ENCODE data around the gene GPR158. TPM values are rescaled to one million over a fixed set of nuclear protein-coding genes. Genes with fewer than 3 reads are reported as not detected.

The GPR158 gene
- total and polyA plus RNA-seq, 2 donors (not counting 1 experiment from before 2014, with no cell fraction given), result 0.33 TPM; not detected in 1

- no peak overlapping the region for H3K27ac ChIP-seq (ENCODE audit: insufficient read depth, low read length)
- no peak overlapping the region for H3K4me3 ChIP-seq (replicated peaks in 1 of 4; ENCODE audit: control extremely low read depth in 1 of 4, insufficient read depth in 1 of 4, low read depth in 3 of 4, low read length in 4 of 4)
- H2AFZ ChIP-seq (ENCODE audit: low read length), result no peak overlapping the region
- no peaks in the 10 kb centered on the region for H3K27me3 ChIP-seq (ENCODE audit: control insufficient read depth, insufficient read depth, low read length)
- no peaks in the 10 kb centered on the region for H3K36me3 ChIP-seq (ENCODE audit: control insufficient read depth, insufficient read depth, low read length)
- H3K4me1 ChIP-seq (ENCODE audit: control insufficient read depth, extremely low read depth, insufficient read depth, low read length), result no peaks in the 10 kb centered on the region
- no peak overlapping the region for H3K4me2 ChIP-seq (ENCODE audit: extremely low read depth, insufficient read depth, low read length)
- H3K79me2 ChIP-seq (ENCODE audit: control insufficient read depth, insufficient read depth, low read length), result no peaks in the 10 kb centered on the region
- H4K20me1 ChIP-seq (ENCODE audit: control insufficient read depth, extremely low read depth, insufficient read depth, low read length), result no peaks in the 10 kb centered on the region
- no peak overlapping the region for H3K9ac ChIP-seq (ENCODE audit: insufficient read depth, low read length)
- no peaks in the 10 kb centered on the region for H3K9me3 ChIP-seq (ENCODE audit: control insufficient read depth, insufficient read depth, low read depth, low read length)
- TF ChIP-seq EZH2 (IDR thresholded peaks at IDR 0.05; ENCODE audit: low read length, missing control alignments), result no peak
- peak in 1 of 2 donors; percentile 41 for DNase-seq (ENCODE audit: low read depth in 2 of 2)
Observed at GRCh38 chr10:25522946-25523608, 348.3 kb downstream of the GPR158 start.

- Histone ChIP-seq H4K20me1 (ENCODE audit: control insufficient read depth, extremely low read depth, insufficient read depth, low read length) (no peaks in the 10 kb centered on the region), H3K27me3 (ENCODE audit: control insufficient read depth, insufficient read depth, low read length) (no peaks in the 10 kb centered on the region), H3K36me3 (ENCODE audit: control insufficient read depth, insufficient read depth, low read length) (no peaks in the 10 kb centered on the region), H2AFZ (ENCODE audit: low read length) (no peak overlapping the region), H3K4me3 (replicated peaks in 1 of 4; ENCODE audit: control extremely low read depth in 1 of 4, insufficient read depth in 1 of 4, low read depth in 3 of 4, low read length in 4 of 4) (no peak overlapping the region), H3K27ac (ENCODE audit: insufficient read depth, low read length) (no peak overlapping the region), H3K4me2 (ENCODE audit: extremely low read depth, insufficient read depth, low read length) (no peak overlapping the region), H3K4me1 (ENCODE audit: control insufficient read depth, extremely low read depth, insufficient read depth, low read length) (no peaks in the 10 kb centered on the region), H3K9ac (ENCODE audit: insufficient read depth, low read length) (no peak overlapping the region), H3K79me2 (ENCODE audit: control insufficient read depth, insufficient read depth, low read length) (no peaks in the 10 kb centered on the region), H3K9me3 (ENCODE audit: control insufficient read depth, insufficient read depth, low read depth, low read length) (no peaks in the 10 kb centered on the region)
- no peak for DNase-seq (ENCODE audit: low read depth in 2 of 2)
- no peak for TF ChIP-seq EZH2 (IDR thresholded peaks at IDR 0.05; ENCODE audit: low read length, missing control alignments)
- TF ChIP-seq, protein P1, sequence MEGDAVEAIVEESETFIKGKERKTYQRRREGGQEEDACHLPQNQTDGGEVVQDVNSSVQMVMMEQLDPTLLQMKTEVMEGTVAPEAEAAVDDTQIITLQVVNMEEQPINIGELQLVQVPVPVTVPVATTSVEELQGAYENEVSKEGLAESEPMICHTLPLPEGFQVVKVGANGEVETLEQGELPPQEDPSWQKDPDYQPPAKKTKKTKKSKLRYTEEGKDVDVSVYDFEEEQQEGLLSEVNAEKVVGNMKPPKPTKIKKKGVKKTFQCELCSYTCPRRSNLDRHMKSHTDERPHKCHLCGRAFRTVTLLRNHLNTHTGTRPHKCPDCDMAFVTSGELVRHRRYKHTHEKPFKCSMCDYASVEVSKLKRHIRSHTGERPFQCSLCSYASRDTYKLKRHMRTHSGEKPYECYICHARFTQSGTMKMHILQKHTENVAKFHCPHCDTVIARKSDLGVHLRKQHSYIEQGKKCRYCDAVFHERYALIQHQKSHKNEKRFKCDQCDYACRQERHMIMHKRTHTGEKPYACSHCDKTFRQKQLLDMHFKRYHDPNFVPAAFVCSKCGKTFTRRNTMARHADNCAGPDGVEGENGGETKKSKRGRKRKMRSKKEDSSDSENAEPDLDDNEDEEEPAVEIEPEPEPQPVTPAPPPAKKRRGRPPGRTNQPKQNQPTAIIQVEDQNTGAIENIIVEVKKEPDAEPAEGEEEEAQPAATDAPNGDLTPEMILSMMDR (conservative IDR thresholded peaks at IDR 0.05 in 1 of 2, IDR thresholded peaks at IDR 0.05 in 1 of 2; ENCODE audit: low read depth in 1 of 2, low read length in 2 of 2), result no peak
Observed at GRCh38 chr10:25530306-25530705, 355.5 kb downstream of the GPR158 start.

DNA sequence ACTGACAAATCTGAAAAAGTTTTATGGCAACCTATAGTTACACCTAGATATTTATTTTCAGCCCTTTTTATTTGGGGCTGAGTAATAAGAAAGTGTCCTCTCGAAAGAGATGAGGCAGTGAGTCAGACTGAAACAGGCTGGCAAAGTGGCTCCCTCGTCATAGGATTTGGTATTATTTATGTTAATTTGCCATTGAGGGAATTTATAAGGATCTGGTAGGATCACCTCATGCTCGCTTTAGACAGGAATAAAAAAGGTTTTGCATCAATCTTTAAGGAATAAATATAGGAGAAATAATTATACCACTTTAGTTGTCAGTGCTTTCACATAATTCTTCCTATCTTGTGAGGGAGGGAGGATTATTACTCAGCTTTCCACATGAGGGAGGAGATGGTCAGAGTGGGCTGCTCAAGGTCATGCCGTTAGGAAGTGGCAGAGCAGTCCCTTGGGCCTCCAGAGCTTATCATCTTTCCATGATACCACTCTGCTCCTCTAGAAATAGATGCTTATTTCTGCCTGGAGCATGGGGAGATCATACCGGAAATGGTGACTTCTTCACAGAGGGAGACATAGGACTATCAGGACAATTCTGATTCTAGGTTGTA, 356.8 kb downstream of the GPR158 start:
- Histone ChIP-seq H3K4me3 (replicated peaks in 1 of 4; ENCODE audit: control extremely low read depth in 1 of 4, insufficient read depth in 1 of 4, low read depth in 3 of 4, low read length in 4 of 4) (no peak overlapping the region), H3K36me3 (ENCODE audit: control insufficient read depth, insufficient read depth, low read length) (no peaks in the 10 kb centered on the region), H3K9ac (ENCODE audit: insufficient read depth, low read length) (no peak overlapping the region), H3K4me1 (ENCODE audit: control insufficient read depth, extremely low read depth, insufficient read depth, low read length) (no peaks in the 10 kb centered on the region), H4K20me1 (ENCODE audit: control insufficient read depth, extremely low read depth, insufficient read depth, low read length) (no peaks in the 10 kb centered on the region), H3K27ac (ENCODE audit: insufficient read depth, low read length) (no peak overlapping the region), H2AFZ (ENCODE audit: low read length) (no peak overlapping the region), H3K27me3 (ENCODE audit: control insufficient read depth, insufficient read depth, low read length) (no peaks in the 10 kb centered on the region), H3K4me2 (ENCODE audit: extremely low read depth, insufficient read depth, low read length) (no peak overlapping the region), H3K9me3 (ENCODE audit: control insufficient read depth, insufficient read depth, low read depth, low read length) (no peaks in the 10 kb centered on the region), H3K79me2 (ENCODE audit: control insufficient read depth, insufficient read depth, low read length) (no peaks in the 10 kb centered on the region)
- TF ChIP-seq EZH2 (IDR thresholded peaks at IDR 0.05; ENCODE audit: low read length, missing control alignments), result no peak
- TF ChIP-seq, protein P1 (conservative IDR thresholded peaks at IDR 0.05 in 1 of 2, IDR thresholded peaks at IDR 0.05 in 1 of 2; ENCODE audit: low read depth in 1 of 2, low read length in 2 of 2), result no peak
- no peak for DNase-seq (ENCODE audit: low read depth in 2 of 2)

All from fibroblast of lung (primary cell).